ENCODE results near the gene COMMD7. TPM values are rescaled to one million over a fixed set of nuclear protein-coding genes. Genes with fewer than 3 reads are reported as not detected.

COMMD7 gene
- total and polyA plus RNA-seq, 2 of the 4 experiments (the other 2 are of a cell fraction), result 51.8 to 67.5 TPM

DNA sequence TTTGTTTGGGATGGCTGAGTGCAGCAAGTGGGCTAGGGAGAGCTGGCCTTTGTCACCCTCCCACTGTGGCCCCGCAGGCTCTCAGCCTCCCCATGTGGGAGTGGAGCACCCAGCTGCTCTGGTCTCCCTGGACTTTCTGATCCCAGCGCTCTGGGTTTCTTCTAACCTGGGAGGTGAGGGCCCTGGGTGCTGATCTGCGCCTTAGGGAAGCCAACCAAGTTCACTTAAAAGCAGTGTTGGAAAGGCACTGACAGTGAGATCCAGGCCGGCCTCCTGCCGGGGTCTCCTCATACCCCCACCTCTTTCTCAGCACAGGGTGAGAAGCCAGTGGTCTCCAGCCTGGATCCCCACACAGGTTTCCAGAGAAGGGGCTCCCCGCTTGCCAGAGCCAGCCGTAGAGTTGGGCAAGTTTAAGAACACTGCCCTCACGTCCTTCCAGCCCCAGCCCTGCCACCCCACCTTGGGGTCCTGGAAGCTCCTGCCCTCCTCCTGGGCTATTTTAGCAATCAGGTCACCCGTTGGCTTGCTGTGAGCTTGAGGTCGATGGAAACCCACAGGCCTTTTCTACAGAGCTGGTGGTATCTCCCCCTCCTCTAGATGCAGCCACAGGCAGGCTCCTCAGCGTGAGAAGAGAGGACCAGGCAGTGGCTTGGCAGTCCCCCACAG is 79.1 kb downstream of the COMMD7 start:
- no peak overlapping the region for H4K5ac ChIP-seq (ENCODE audit: low read depth, low read length)
- H3K4me1 ChIP-seq (ENCODE audit: control insufficient read depth, insufficient read depth, low read length), result no peaks in the 10 kb centered on the region
- no peaks in the 10 kb centered on the region; the same call in 1 of the 2 replicates for H3K27me3 ChIP-seq (ENCODE audit: control insufficient read depth, insufficient read depth, low read length)
- no peak overlapping the region for H2BK120ac ChIP-seq (ENCODE audit: low read depth, low read length)
- ChIA-PET POLR2A (ENCODE audit: unreplicated experiment) (no interaction called here), CTCF (interaction anchor here (1.2 kb wide), 1 partner anchor 12 kb away, joined by 4 read pairs; no protein-coding TSS in a partner anchor)
- no peak overlapping the region for H3K23ac ChIP-seq (ENCODE audit: low read depth, low read length)
- no peak overlapping the region for H4K8ac ChIP-seq (ENCODE audit: low read depth in 2 of 2, low read length in 2 of 2)
- H3K27ac ChIP-seq (ENCODE audit: insufficient read depth, low read length), result no peak overlapping the region
- H4K91ac ChIP-seq (ENCODE audit: insufficient read depth, low read depth, low read length), result no peak overlapping the region
- no peak overlapping the region for H3K4me2 ChIP-seq (ENCODE audit: low read depth, low read length)
- dilution Hi-C loops (cut with HindIII; ENCODE audit: low sequenced_read_pairs, unreplicated experiment), result no loop called here
- no peak overlapping the region for H2AK5ac ChIP-seq (ENCODE audit: low read depth, low read length)
- no peaks in the 10 kb centered on the region for H3K9me3 ChIP-seq (ENCODE audit: control insufficient read depth, insufficient read depth, low read length)
- H3K56ac ChIP-seq (ENCODE audit: extremely low read depth, insufficient read depth, low read length), result no peak overlapping the region
- H2AK9ac ChIP-seq (replicated peaks; ENCODE audit: low read depth, low read length, poor library complexity), result peak overlapping the region; percentile 55
- no peak for ATAC-seq (ENCODE audit: low read depth)
- intact Hi-C loops (cut with micrococcal nuclease), result loop anchor here (5.0 kb wide), 1 partner anchor 747 kb away; no protein-coding TSS in a partner anchor
- no peak for DNase-seq
- H2BK15ac ChIP-seq (ENCODE audit: low read depth, low read length), result no peak overlapping the region
- in situ Hi-C loops (cut with MboI; ENCODE audit: low sequenced_read_pairs), result loop anchor here (25.0 kb wide), 1 partner anchor 827 kb away; the partner anchor contains the start of gene FOXS1
- H3K9me1 ChIP-seq (ENCODE audit: insufficient read depth, low read length), result no peaks in the 10 kb centered on the region
- no peak overlapping the region for H3K9ac ChIP-seq (ENCODE audit: low read depth, low read length)
- no peak overlapping the region for H3K4ac ChIP-seq (ENCODE audit: low read depth, low read length)
- no peak overlapping the region for H3K4me3 ChIP-seq (ENCODE audit: insufficient read depth, low read depth, low read length)
- no peaks in the 10 kb centered on the region for H4K20me1 ChIP-seq (ENCODE audit: insufficient read depth, low read length)
- no peaks in the 10 kb centered on the region for H3K79me1 ChIP-seq (ENCODE audit: low read depth in 1 of 2, low read length in 2 of 2)
- TF ChIP-seq POLR2A (IDR thresholded peaks at IDR 0.05; ENCODE audit: low read depth, low read length), result no peak
- TF ChIP-seq, protein P1, sequence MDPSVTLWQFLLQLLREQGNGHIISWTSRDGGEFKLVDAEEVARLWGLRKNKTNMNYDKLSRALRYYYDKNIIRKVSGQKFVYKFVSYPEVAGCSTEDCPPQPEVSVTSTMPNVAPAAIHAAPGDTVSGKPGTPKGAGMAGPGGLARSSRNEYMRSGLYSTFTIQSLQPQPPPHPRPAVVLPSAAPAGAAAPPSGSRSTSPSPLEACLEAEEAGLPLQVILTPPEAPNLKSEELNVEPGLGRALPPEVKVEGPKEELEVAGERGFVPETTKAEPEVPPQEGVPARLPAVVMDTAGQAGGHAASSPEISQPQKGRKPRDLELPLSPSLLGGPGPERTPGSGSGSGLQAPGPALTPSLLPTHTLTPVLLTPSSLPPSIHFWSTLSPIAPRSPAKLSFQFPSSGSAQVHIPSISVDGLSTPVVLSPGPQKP (IDR thresholded peaks at IDR 0.05; ENCODE audit: borderline replicate concordance, low read depth, low read length), result no peak
- peak overlapping the region; percentile 32 for H2AFZ ChIP-seq (replicated peaks; ENCODE audit: low read length, poor library complexity)
- H2BK5ac ChIP-seq (ENCODE audit: low read depth, low read length, poor library complexity, severe bottlenecking), result no peak overlapping the region
- H3K18ac ChIP-seq (ENCODE audit: low read depth, low read length), result no peak overlapping the region
- no peak overlapping the region for H3K14ac ChIP-seq (replicated peaks; ENCODE audit: low read depth, low read length)
- WGBS, 2 experiments (ENCODE audit: extremely low coverage in 2 of 2, insufficient read length in 1 of 2), result 80% methylated on average over 1 of the region's 11 CpGs; no CpG with 5 or more reads in 1 of the 2 experiments
- H3K36me3 ChIP-seq (ENCODE audit: control insufficient read depth, insufficient read depth, low read length), result no peaks in the 10 kb centered on the region
- no peak overlapping the region for H2BK20ac ChIP-seq (ENCODE audit: low read depth, low read length)
- no TSS peak for BruUV-seq (replicated peaks)

Data from IMR-90 (cell line).